Neural cell (in vitro differentiated cells): Measurements from ENCODE around the gene SOBP. TPM values are rescaled to one million over a fixed set of nuclear protein-coding genes. Genes with fewer than 3 reads are reported as not detected.

Experiments used
- H2AFZ ChIP-seq: fragments of 200-600, 300-800 bp; sonication (generic), shearing (Covaris generic); 2 replicates; pipeline ENCODE4 v1.6.0; 2014; ENCODE audit warnings: low read depth, mild to moderate bottlenecking, antibody characterized with exemption, low read length, moderate library complexity
- H3F3A ChIP-seq: fragments of 200-600 bp; shearing (Covaris generic); 2 replicates; pipeline ENCODE4 v1.6.1; 2016; ENCODE audit warnings: mild to moderate bottlenecking, moderate library complexity, mixed read lengths, antibody characterized with exemption, low read length; ENCODE audit not compliant: insufficient read depth, poor library complexity, severe bottlenecking
- H3K27ac ChIP-seq: fragments of 200-600, 300-800 bp; sonication (generic), shearing (Covaris generic); 2 replicates; pipeline ENCODE4 v1.5.1; 2014; ENCODE audit warnings: mild to moderate bottlenecking, low read length, moderate library complexity
- H3K27me3 ChIP-seq: fragments of 300-800, 200-600 bp; sonication (generic), shearing (Covaris generic); 2 replicates; pipeline ENCODE4 v1.6.0; 2014; ENCODE audit warnings: mild to moderate bottlenecking, low read depth, low read length, moderate library complexity; ENCODE audit not compliant: insufficient read depth
- H3K36me3 ChIP-seq: fragments of 300-800, 200-600 bp; sonication (generic), shearing (Covaris generic); 2 replicates; pipeline ENCODE4 v1.5.1; 2014; ENCODE audit warnings: mild to moderate bottlenecking, antibody characterized with exemption, low read length, moderate library complexity; ENCODE audit not compliant: insufficient read depth
- H3K4me2 ChIP-seq: fragments of 300-800, 200-600 bp; sonication (generic), shearing (Covaris generic); 2 replicates; pipeline ENCODE4 v1.6.0; 2014; ENCODE audit warnings: mild to moderate bottlenecking, low read length
- H3K4me3 ChIP-seq: fragments of 300-800, 200-600 bp; sonication (generic), shearing (Covaris generic); 2 replicates; pipeline ENCODE4 v1.5.1; 2014; ENCODE audit warnings: mild to moderate bottlenecking, low read length, moderate library complexity
- H3K79me2 ChIP-seq: fragments of 200-600 bp; shearing (Covaris generic); replicated peaks from 2 replicates; pipeline ENCODE4 v1.6.0; 2014; ENCODE audit warnings: mild to moderate bottlenecking, low read length, moderate library complexity; ENCODE audit not compliant: insufficient read depth
- H3K9ac ChIP-seq: fragments of 300-800, 200-600 bp; sonication (generic), shearing (Covaris generic); 2 replicates; pipeline ENCODE4 v1.6.1; 2016; ENCODE audit warnings: mild to moderate bottlenecking, low read length, mixed read lengths
- H3K9me2 ChIP-seq: fragments of 200-600 bp; shearing (Covaris generic); 2 replicates; pipeline ENCODE4 v1.6.1; 2016; ENCODE audit warnings: mild to moderate bottlenecking, low read length, mixed read lengths; ENCODE audit not compliant: insufficient read depth
- H3K9me3 ChIP-seq: fragments of 200-600, 300-800 bp; sonication (generic), shearing (Covaris generic); 2 replicates; pipeline ENCODE4 v1.6.1; 2016; ENCODE audit warnings: mild to moderate bottlenecking, mixed run types, low read length, moderate library complexity, mixed read lengths
- H4K20me1 ChIP-seq: fragments of 200-600 bp; shearing (Covaris generic); 2 replicates; pipeline ENCODE4 v1.6.1; 2016; ENCODE audit warnings: mild to moderate bottlenecking, mixed run types; ENCODE audit not compliant: insufficient read depth
- EP300 ChIP-seq: fragments of 450-650 bp; conservative IDR thresholded peaks from 2 replicates; pipeline ENCODE4 v1.6.1; 2014; ENCODE audit warnings: antibody characterized with exemption, mild to moderate bottlenecking, moderate library complexity; ENCODE audit not compliant: poor library complexity, severe bottlenecking
- MXI1 ChIP-seq: fragments of 450-650 bp; conservative IDR thresholded peaks from 2 replicates; pipeline ENCODE4 v1.6.1; 2014; ENCODE audit warnings: antibody characterized with exemption, mild to moderate bottlenecking; ENCODE audit not compliant: poor library complexity, severe bottlenecking
- POLR2AphosphoS5 ChIP-seq: IDR thresholded peaks from 2 replicates; pipeline ENCODE4 v1.6.1; 2012
- RAD21 ChIP-seq: fragments of 450-650 bp; conservative IDR thresholded peaks from 2 replicates; pipeline ENCODE4 v1.6.1; 2014; ENCODE audit warnings: antibody characterized with exemption, mild to moderate bottlenecking, moderate library complexity
- SMC3 ChIP-seq: fragments of 450-650 bp; conservative IDR thresholded peaks from 2 replicates; pipeline ENCODE4 v1.6.1; 2014; ENCODE audit warnings: antibody characterized with exemption, mild to moderate bottlenecking, moderate library complexity; ENCODE audit not compliant: poor library complexity
- TAF1 ChIP-seq: IDR thresholded peaks from 2 replicates; pipeline ENCODE4 v1.6.1; 2012; ENCODE audit warnings: low read depth
- polyA plus RNA-seq: library from polyadenylated mRNA; depleted of rRNA; stranded (reverse); fragments of >200 nt; gene quantifications from 2 replicates; pipeline ENCODE4 v1.2.3, GENCODE V29; 2014
- TF ChIP-seq, protein P1 (sequence below): fragments of 450-650 bp; IDR thresholded peaks from 2 replicates; pipeline ENCODE4 v1.5.1; 2014; ENCODE audit warnings: antibody characterized with exemption, mild to moderate bottlenecking, moderate library complexity; ENCODE audit not compliant: poor library complexity, severe bottlenecking
- TF ChIP-seq, protein P2 (sequence below): IDR thresholded peaks from 2 replicates; pipeline ENCODE4 v1.6.1; 2012; ENCODE audit warnings: borderline replicate concordance

SOBP gene
- polyA plus RNA-seq, 1 donor from 2014 or later: 16.4 TPM

DNA sequence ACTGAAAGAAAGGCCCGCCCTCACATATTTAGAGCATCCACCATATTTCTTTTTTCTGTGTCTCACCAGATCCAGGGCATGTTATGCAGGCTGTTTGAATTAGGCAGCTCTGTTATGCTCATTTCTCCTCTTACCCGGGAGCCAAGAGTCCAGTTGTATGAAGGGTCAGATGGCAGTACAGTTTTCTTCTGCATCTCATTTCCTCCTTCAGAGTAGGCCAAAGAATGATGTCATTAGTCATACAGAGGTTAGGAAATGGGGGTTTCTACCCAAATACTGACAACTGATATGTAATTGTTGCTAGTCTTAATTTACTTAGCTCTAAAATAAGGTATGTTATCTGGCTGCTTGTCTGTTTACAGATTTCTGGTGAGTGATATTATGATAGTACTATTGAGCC is 130.8 kb downstream of the SOBP start:
- peaks cover 3% of the 10 kb centered on the region for H3K79me2 ChIP-seq
- peak overlapping the region; percentile 50 for H3K27ac ChIP-seq
- H3K4me3 ChIP-seq: no peak overlapping the region
- H3K27me3 ChIP-seq: no peaks in the 10 kb centered on the region
- H3K4me2 ChIP-seq: no peak overlapping the region
- no peaks in the 10 kb centered on the region for H3K9me3 ChIP-seq
- H4K20me1 ChIP-seq: no peaks in the 10 kb centered on the region
- no peak overlapping the region for H2AFZ ChIP-seq
- H3K9ac ChIP-seq: no peak overlapping the region
- H3K9me2 ChIP-seq: no peaks in the 10 kb centered on the region
- peaks cover 3% of the 10 kb centered on the region for H3K36me3 ChIP-seq
- H3F3A ChIP-seq: no peaks in the 10 kb centered on the region
- no peak for TF ChIP-seq SMC3
- no peak for TF ChIP-seq MXI1
- TF ChIP-seq, protein P1, sequence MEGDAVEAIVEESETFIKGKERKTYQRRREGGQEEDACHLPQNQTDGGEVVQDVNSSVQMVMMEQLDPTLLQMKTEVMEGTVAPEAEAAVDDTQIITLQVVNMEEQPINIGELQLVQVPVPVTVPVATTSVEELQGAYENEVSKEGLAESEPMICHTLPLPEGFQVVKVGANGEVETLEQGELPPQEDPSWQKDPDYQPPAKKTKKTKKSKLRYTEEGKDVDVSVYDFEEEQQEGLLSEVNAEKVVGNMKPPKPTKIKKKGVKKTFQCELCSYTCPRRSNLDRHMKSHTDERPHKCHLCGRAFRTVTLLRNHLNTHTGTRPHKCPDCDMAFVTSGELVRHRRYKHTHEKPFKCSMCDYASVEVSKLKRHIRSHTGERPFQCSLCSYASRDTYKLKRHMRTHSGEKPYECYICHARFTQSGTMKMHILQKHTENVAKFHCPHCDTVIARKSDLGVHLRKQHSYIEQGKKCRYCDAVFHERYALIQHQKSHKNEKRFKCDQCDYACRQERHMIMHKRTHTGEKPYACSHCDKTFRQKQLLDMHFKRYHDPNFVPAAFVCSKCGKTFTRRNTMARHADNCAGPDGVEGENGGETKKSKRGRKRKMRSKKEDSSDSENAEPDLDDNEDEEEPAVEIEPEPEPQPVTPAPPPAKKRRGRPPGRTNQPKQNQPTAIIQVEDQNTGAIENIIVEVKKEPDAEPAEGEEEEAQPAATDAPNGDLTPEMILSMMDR: no peak
- no peak for TF ChIP-seq TAF1

DNA sequence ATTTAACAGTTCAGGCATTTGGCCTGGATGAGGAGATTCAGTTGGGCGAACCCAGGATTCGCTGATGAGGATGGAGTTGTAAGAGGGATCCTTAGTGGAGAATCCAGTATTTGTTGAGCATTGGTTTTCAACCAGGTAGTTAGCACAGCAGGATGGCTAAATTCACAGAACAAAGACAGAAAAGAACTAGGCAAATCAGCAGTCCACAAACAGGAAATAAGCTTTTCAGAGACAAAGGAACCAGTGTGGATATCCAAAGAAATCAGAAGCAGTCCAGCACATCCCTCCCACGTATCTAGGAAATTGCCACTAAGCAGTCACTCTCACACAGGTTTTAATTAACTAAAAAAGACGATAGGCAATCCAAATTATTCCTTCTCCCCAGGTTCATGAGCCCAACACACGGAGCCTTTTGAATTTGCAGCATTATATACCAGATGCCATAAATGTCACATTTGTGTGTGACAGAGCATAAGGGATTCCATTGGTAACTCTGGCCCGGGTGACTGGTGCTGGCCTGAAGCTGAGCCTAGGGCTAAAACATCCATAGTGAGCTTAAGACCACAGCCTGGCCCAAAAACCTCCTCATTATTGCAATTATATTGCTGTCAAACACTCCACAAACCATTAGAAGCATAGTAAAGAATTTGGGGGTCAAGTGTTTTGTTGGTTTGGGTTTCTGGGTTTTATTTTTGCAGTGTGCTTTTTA is 131.5 kb downstream of the SOBP start:
- H3K4me2 ChIP-seq: no peak overlapping the region

DNA sequence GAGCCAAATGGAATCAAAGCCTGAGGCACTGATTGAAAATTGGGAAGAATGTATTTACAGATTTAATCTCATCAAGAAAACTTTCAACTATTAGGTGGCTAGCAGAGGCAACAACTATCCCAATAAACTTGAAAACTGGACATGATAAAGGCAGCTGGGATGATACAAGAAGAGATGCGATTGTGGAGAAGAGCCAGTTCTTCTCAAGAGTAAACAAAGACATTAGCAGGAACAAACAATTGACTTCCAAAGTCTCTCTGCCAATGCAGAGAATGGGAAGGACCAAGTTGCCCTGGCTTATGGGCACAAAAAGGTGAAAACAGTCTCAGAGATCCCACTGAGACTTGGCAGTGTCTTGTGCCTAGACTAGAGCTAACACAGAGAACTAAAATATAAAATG is 132.4 kb downstream of the SOBP start:
- Histone ChIP-seq H3K9me3 (no peaks in the 10 kb centered on the region), H3K4me2 (no peak overlapping the region), H3K36me3 (peaks cover 3% of the 10 kb centered on the region), H2AFZ (no peak overlapping the region), H3K4me3 (no peak overlapping the region), H3K9ac (no peak overlapping the region), H3F3A (no peaks in the 10 kb centered on the region), H3K9me2 (no peaks in the 10 kb centered on the region), H3K27me3 (no peaks in the 10 kb centered on the region), H3K79me2 (peaks cover 3% of the 10 kb centered on the region), H4K20me1 (no peaks in the 10 kb centered on the region), H3K27ac (no peak overlapping the region)
- TF ChIP-seq, protein P1: no peak
- TF ChIP-seq TAF1 (no peak), SMC3 (no peak), RAD21 (no peak), POLR2AphosphoS5 (no peak), EP300 (no peak), MXI1 (no peak)
- TF ChIP-seq, protein P2, sequence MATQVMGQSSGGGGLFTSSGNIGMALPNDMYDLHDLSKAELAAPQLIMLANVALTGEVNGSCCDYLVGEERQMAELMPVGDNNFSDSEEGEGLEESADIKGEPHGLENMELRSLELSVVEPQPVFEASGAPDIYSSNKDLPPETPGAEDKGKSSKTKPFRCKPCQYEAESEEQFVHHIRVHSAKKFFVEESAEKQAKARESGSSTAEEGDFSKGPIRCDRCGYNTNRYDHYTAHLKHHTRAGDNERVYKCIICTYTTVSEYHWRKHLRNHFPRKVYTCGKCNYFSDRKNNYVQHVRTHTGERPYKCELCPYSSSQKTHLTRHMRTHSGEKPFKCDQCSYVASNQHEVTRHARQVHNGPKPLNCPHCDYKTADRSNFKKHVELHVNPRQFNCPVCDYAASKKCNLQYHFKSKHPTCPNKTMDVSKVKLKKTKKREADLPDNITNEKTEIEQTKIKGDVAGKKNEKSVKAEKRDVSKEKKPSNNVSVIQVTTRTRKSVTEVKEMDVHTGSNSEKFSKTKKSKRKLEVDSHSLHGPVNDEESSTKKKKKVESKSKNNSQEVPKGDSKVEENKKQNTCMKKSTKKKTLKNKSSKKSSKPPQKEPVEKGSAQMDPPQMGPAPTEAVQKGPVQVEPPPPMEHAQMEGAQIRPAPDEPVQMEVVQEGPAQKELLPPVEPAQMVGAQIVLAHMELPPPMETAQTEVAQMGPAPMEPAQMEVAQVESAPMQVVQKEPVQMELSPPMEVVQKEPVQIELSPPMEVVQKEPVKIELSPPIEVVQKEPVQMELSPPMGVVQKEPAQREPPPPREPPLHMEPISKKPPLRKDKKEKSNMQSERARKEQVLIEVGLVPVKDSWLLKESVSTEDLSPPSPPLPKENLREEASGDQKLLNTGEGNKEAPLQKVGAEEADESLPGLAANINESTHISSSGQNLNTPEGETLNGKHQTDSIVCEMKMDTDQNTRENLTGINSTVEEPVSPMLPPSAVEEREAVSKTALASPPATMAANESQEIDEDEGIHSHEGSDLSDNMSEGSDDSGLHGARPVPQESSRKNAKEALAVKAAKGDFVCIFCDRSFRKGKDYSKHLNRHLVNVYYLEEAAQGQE: no peak

More for the DNA sequence above, 131.5 kb downstream of the SOBP start:
- no peaks in the 10 kb centered on the region for H3K9me2 ChIP-seq
- TF ChIP-seq SMC3 (no peak), TAF1 (no peak), EP300 (no peak)
- TF ChIP-seq, protein P2: no peak
- no peaks in the 10 kb centered on the region for H3K27me3 ChIP-seq
- H3K36me3 ChIP-seq: peaks cover 3% of the 10 kb centered on the region
- no peaks in the 10 kb centered on the region for H4K20me1 ChIP-seq
- H3K4me3 ChIP-seq: no peak overlapping the region
- no peak overlapping the region for H3K9ac ChIP-seq
- H3K79me2 ChIP-seq: peaks cover 3% of the 10 kb centered on the region
- no peak overlapping the region for H2AFZ ChIP-seq
- H3F3A ChIP-seq: no peaks in the 10 kb centered on the region
- H3K27ac ChIP-seq: peak overlapping the region; percentile 50
- no peaks in the 10 kb centered on the region for H3K9me3 ChIP-seq
